Dedifferentiated amniotic fluid mesenchymal stem cell (primary cell): ENCODE data around the gene C1QL4.
"Not testable (repeated sequence)": the region's sequence is repeated elsewhere in the genome, so short reads cannot be mapped to it uniquely, and the experiment has no call there.

Experiments
- DNase-seq: peaks from one replicate; pipeline ENCODE4 v3.0.0-alpha.2; 2016; ENCODE audit errors: extremely low spot score

Gene C1QL4

GRCh38 chr12:49301760-49302159 lies 35.2 kb downstream of the C1QL4 start:
- DNase-seq: no peak

GRCh38 chr12:49298160-49298559 lies 38.8 kb downstream of the C1QL4 start:
- no peak for DNase-seq

GRCh38 chr12:49297695-49298060 lies 39.3 kb downstream of the C1QL4 start:
- DNase-seq: no peak

GRCh38 chr12:49296836-49297694 lies 39.9 kb downstream of the C1QL4 start:
- no peak for DNase-seq

- no peak for DNase-seq
These were observed 40.8 kb downstream of the C1QL4 start for GRCh38 chr12:49296034-49296835.

- DNase-seq: no peak
These were observed 41.7 kb downstream of the C1QL4 start, which contains the start of gene PRPH for GRCh38 chr12:49295082-49295936. TSS of gene PRPH (plus strand) at chr12:49295147. CDS start at chr12:49295201, 54 bp downstream.

GRCh38 chr12:49294804-49295081 lies 42.2 kb downstream of the C1QL4 start:
- DNase-seq: no peak

GRCh38 chr12:49294086-49294803 lies 42.7 kb downstream of the C1QL4 start:
- DNase-seq: no peak

- DNase-seq: no peak
These were observed 43.7 kb downstream of the C1QL4 start for GRCh38 chr12:49293056-49293956.

- no peak for DNase-seq
These were observed 44.3 kb downstream of the C1QL4 start for GRCh38 chr12:49292729-49293055.

- DNase-seq: no peak
These were observed 47.9 kb downstream of the C1QL4 start for GRCh38 chr12:49288922-49289555.

- DNase-seq: peak; percentile 65
These were observed 48.6 kb downstream of the C1QL4 start for GRCh38 chr12:49288412-49288853.

- DNase-seq: no peak
These were observed 49.1 kb downstream of the C1QL4 start for GRCh38 chr12:49287876-49288275.

- no peak for DNase-seq
These were observed 52.3 kb downstream of the C1QL4 start for GRCh38 chr12:49284672-49285071.

GRCh38 chr12:49283541-49284429 lies 53.2 kb downstream of the C1QL4 start:
- no peak for DNase-seq

GRCh38 chr12:49282740-49283375 lies 54.1 kb downstream of the C1QL4 start:
- DNase-seq: not testable (repeated sequence)
